Progenitor cell of endocrine pancreas (in vitro differentiated cells): ENCODE data around the gene KCNH8. TPM values are rescaled to one million over a fixed set of nuclear protein-coding genes. Genes with fewer than 3 reads are reported as not detected.

Experiments used
- DNase-seq: peaks from one replicate; pipeline ENCODE4 v3.0.0; 2021; ENCODE audit warnings: low spot score; ENCODE audit not compliant: unreplicated experiment
- H3K27ac Mint-ChIP-seq: 2 replicates; pipeline ENCODE4 v1.8.0; 2021; ENCODE audit warnings: mild to moderate bottlenecking, moderate library complexity, mixed read lengths
- H3K27me3 Mint-ChIP-seq: 2 replicates; pipeline ENCODE4 v1.8.0; 2021; ENCODE audit warnings: mixed read lengths
- H3K36me3 Mint-ChIP-seq: 2 replicates; pipeline ENCODE4 v1.8.0; 2022; ENCODE audit warnings: mixed read lengths; ENCODE audit not compliant: insufficient read depth
- H3K4me1 Mint-ChIP-seq: 2 replicates; pipeline ENCODE4 v1.8.0; 2021; ENCODE audit warnings: low read depth, mixed read lengths
- H3K4me3 Mint-ChIP-seq: 2 replicates; pipeline ENCODE4 v1.8.0; 2021; ENCODE audit warnings: low read depth, mild to moderate bottlenecking, moderate library complexity, mixed read lengths
- H3K9me3 Mint-ChIP-seq: 2 replicates; pipeline ENCODE4 v1.8.0; 2021; ENCODE audit warnings: low read depth, mixed read lengths
- CTCF ChIP-seq: fragments of 200-600 bp; sonication (generic); IDR thresholded peaks from one replicate; pipeline ENCODE4 v1.5.0; 2021; ENCODE audit warnings: antibody characterized with exemption, mild to moderate bottlenecking; ENCODE audit not compliant: unreplicated experiment
- total RNA-seq: library from RNA; stranded (reverse); gene quantifications from 2 replicates; pipeline ENCODE4 v1.2.1, GENCODE V29; 2021

The KCNH8 gene
- total RNA-seq, 1 donor from 2014 or later, result 10.0 TPM

- H3K36me3 Mint-ChIP-seq, result no peaks in the 10 kb centered on the region
- H3K4me1 Mint-ChIP-seq, result no peaks in the 10 kb centered on the region
- no peaks in the 10 kb centered on the region for H3K9me3 Mint-ChIP-seq
- no peak for DNase-seq
- no peak for TF ChIP-seq CTCF
- no peaks in the 10 kb centered on the region for H3K27me3 Mint-ChIP-seq
- H3K4me3 Mint-ChIP-seq, result no peak overlapping the region
- H3K27ac Mint-ChIP-seq, result no peak overlapping the region
Observed at GRCh38 chr3:19541284-19541683, 393.0 kb downstream of the KCNH8 start.

- Mint-ChIP-seq H3K9me3 (no peaks in the 10 kb centered on the region), H3K27ac (no peak overlapping the region), H3K27me3 (no peaks in the 10 kb centered on the region), H3K36me3 (no peaks in the 10 kb centered on the region), H3K4me1 (peaks cover 10% of the 10 kb centered on the region), H3K4me3 (no peak overlapping the region)
- DNase-seq, result no peak
- TF ChIP-seq CTCF, result peak; percentile 58
Observed at GRCh38 chr3:19543212-19543841, 395.0 kb downstream of the KCNH8 start.

GRCh38 chr3:19547665-19548464 lies 399.6 kb downstream of the KCNH8 start:
- TF ChIP-seq CTCF, result no peak
- no peaks in the 10 kb centered on the region for H3K36me3 Mint-ChIP-seq
- H3K4me3 Mint-ChIP-seq, result no peak overlapping the region
- H3K27me3 Mint-ChIP-seq, result no peaks in the 10 kb centered on the region
- DNase-seq, result no peak
- peaks cover 4% of the 10 kb centered on the region for H3K9me3 Mint-ChIP-seq
- H3K4me1 Mint-ChIP-seq, result peaks cover 10% of the 10 kb centered on the region
- peak overlapping the region; percentile 47 for H3K27ac Mint-ChIP-seq

GRCh38 chr3:19559724-19560442 lies 411.6 kb downstream of the KCNH8 start:
- Mint-ChIP-seq H3K27ac (no peak overlapping the region), H3K36me3 (no peaks in the 10 kb centered on the region)
- TF ChIP-seq CTCF, result no peak

GRCh38 chr3:19573644-19574043 lies 425.3 kb downstream of the KCNH8 start:
- Mint-ChIP-seq H3K9me3 (peaks cover 1% of the 10 kb centered on the region), H3K4me3 (no peak overlapping the region), H3K4me1 (no peaks in the 10 kb centered on the region), H3K36me3 (no peaks in the 10 kb centered on the region), H3K27ac (no peak overlapping the region), H3K27me3 (no peaks in the 10 kb centered on the region)
- no peak for TF ChIP-seq CTCF
- DNase-seq, result no peak

More at GRCh38 chr3:19559724-19560442, 411.6 kb downstream of the KCNH8 start:
- DNase-seq, result no peak
- H3K4me1 Mint-ChIP-seq, result no peaks in the 10 kb centered on the region
- H3K27me3 Mint-ChIP-seq, result no peaks in the 10 kb centered on the region
- no peaks in the 10 kb centered on the region for H3K9me3 Mint-ChIP-seq
- H3K4me3 Mint-ChIP-seq, result no peak overlapping the region
